ENCODE data around the gene DR1.

Gene DR1

GRCh38 chr1:93345633-93346420 lies at the start of gene DR1:
Gene DR1, plus strand, starts transcription at chr1:93345907. Its CDS starts 739 bp downstream, at chr1:93346646.
- peak; percentile 94 for DNase-seq

GRCh38 chr1:93296555-93297154 lies 49.1 kb upstream of the DR1 start:
- no peak for DNase-seq

- no peak for DNase-seq
Observed at GRCh38 chr1:93301131-93301530, 44.6 kb upstream of the DR1 start.

GRCh38 chr1:93302078-93302477 lies 43.6 kb upstream of the DR1 start:
- DNase-seq: no peak

GRCh38 chr1:93304716-93305138 lies 41.0 kb upstream of the DR1 start:
- DNase-seq: peak; percentile 62

GRCh38 chr1:93306920-93307319 lies 38.8 kb upstream of the DR1 start:
- DNase-seq: no peak

- no peak for DNase-seq
Observed at GRCh38 chr1:93313026-93313425, 32.7 kb upstream of the DR1 start.

GRCh38 chr1:93317207-93317606 lies 28.5 kb upstream of the DR1 start:
- DNase-seq: no peak

- DNase-seq: no peak
Observed at GRCh38 chr1:93317943-93318342, 27.8 kb upstream of the DR1 start.

- no peak for DNase-seq
Observed at GRCh38 chr1:93321720-93322119, 24.0 kb upstream of the DR1 start.

- DNase-seq: no peak
Observed at GRCh38 chr1:93322349-93322748, 23.4 kb upstream of the DR1 start.

- no peak for DNase-seq
Observed at GRCh38 chr1:93323185-93323820, 22.4 kb upstream of the DR1 start.

GRCh38 chr1:93324486-93325464 lies 20.9 kb upstream of the DR1 start:
- DNase-seq: no peak

GRCh38 chr1:93328809-93329760 lies 16.6 kb upstream of the DR1 start:
- no peak for DNase-seq

GRCh38 chr1:93330196-93330595 lies 15.5 kb upstream of the DR1 start:
- no peak for DNase-seq

- DNase-seq: no peak
Observed at GRCh38 chr1:93330617-93331016, 15.1 kb upstream of the DR1 start.

- no peak for DNase-seq
Observed at GRCh38 chr1:93331412-93331811, 14.3 kb upstream of the DR1 start.

- no peak for DNase-seq
Observed at GRCh38 chr1:93332368-93332767, 13.3 kb upstream of the DR1 start.

- DNase-seq: no peak
Observed at GRCh38 chr1:93338387-93339146, 7.1 kb upstream of the DR1 start.

GRCh38 chr1:93339171-93339697 lies 6.5 kb upstream of the DR1 start:
- no peak for DNase-seq

GRCh38 chr1:93340090-93340489 lies 5.6 kb upstream of the DR1 start:
- DNase-seq: no peak
